Mucosa of stomach (tissue), 1 donor: ENCODE results near the gene ATG7.
"Not testable (repeated sequence)": the region's sequence is repeated elsewhere in the genome, so short reads cannot be mapped to it uniquely, and the experiment has no call there.

Experiments used
- H3K27me3 ChIP-seq: one replicate; pipeline ENCODE4 v1.7.0; 2013; ENCODE audit warnings: mild to moderate bottlenecking, low read length; ENCODE audit not compliant: control insufficient read depth, insufficient read depth
- H3K36me3 ChIP-seq: one replicate; pipeline ENCODE4 v1.7.0; 2013; ENCODE audit warnings: low read length; ENCODE audit not compliant: control insufficient read depth, insufficient read depth
- H3K4me1 ChIP-seq: one replicate; pipeline ENCODE4 v1.7.0; 2013; ENCODE audit warnings: mild to moderate bottlenecking, low read length; ENCODE audit not compliant: control insufficient read depth, insufficient read depth
- H3K4me3 ChIP-seq: one replicate; pipeline ENCODE4 v1.7.0; 2013; ENCODE audit warnings: low read length
- H3K9ac ChIP-seq: one replicate; pipeline ENCODE4 v1.7.0; 2013; ENCODE audit warnings: mild to moderate bottlenecking, low read length, moderate library complexity
- H3K9me3 ChIP-seq: one replicate; pipeline ENCODE4 v1.7.0; 2013; ENCODE audit warnings: mild to moderate bottlenecking, low read length, moderate library complexity; ENCODE audit not compliant: control insufficient read depth
- donor health status: Pancreatic carcinoma.

ATG7 gene

DNA sequence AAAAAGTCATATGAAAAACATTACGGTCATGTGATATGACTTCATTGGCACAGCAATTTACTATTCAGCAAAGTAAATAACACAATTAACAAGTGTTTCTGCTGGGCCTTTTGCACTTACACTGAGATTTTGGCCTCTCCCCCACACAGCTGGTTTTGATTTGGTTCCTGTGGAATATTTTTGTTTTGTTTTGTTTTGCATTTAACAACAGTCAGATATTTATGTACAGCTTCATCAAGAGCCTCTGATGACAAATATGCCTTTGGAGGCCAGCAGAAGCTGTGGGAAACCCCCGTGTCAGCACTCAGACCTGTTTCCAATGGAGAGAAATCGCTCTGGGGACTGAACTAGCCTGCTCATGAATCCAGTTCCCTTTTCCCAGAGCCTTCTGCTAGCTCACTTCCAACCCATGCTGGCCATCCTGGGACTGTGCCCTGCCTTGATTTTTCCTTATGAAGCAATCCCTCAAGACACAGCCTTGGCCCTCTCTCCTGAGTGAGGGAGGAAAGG lies 161.9 kb downstream of the ATG7 start:
- Histone ChIP-seq H3K9me3 (no peaks in the 10 kb centered on the region), H3K36me3 (no peaks in the 10 kb centered on the region), H3K4me3 (no peak overlapping the region), H3K27me3 (no peaks in the 10 kb centered on the region), H3K4me1 (no peaks in the 10 kb centered on the region), H3K9ac (no peak overlapping the region)

DNA sequence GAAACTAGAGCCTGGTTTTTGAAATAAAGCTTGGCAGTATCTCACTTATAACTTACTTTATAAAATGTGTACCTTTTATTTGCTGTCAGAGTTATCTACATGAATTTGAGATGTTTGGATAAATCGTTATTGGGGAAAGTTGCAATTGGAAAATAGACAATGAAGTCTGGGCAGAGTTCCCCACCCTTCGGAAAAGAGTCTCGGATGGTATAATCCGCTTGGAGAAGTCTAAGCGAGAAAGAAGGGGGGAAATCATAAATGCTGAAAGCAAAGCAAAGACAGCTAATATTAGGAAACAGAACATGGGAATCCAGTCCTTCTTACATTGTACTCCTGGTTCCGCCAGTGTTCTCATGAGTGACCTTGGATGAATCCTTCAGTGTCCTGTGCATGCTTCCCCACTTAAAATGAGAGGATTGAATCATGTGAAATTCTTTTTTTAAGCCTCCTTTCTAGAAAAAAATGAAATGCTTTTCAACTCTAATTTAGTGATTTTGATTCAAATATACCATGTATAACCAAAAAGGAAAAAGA lies 162.4 kb downstream of the ATG7 start:
- no peaks in the 10 kb centered on the region for H3K27me3 ChIP-seq
- no peaks in the 10 kb centered on the region for H3K36me3 ChIP-seq
- no peaks in the 10 kb centered on the region for H3K4me1 ChIP-seq
- H3K9ac ChIP-seq = no peak overlapping the region
- H3K4me3 ChIP-seq = no peak overlapping the region
- H3K9me3 ChIP-seq = no peaks in the 10 kb centered on the region

DNA sequence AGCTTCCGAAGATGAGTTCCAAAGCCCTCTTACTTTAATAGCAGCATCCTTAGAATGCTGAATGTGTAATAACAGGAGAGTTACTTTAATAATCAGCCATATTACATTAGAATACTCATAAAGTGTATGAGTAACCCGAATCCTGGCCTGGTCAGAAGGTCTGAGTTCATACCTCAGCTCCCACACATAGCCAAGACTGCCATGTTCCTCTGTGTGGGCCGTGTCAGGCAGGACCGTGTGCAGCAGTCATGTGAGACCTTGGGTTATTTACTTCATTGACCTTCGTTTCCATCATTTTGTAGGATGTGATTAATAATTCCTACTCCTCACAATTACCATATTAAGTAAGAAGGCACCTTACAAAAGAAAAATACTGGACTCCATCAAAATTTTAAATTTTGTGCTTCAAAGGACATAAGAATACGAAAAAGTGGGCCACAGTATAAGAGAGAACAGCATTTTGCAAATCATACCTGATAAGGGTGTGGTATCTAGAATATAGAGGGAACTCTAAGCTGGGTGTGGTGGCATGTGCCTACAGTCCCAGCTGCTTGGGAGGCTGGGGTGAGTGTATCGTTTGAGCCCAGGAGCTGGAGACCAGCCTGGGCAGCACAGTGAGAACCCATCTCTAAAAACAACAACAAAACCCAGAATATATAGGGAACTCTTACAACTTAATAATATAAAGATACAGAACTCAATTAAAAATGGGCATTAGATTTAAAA lies 163.4 kb downstream of the ATG7 start:
- no peaks in the 10 kb centered on the region for H3K4me1 ChIP-seq
- H3K4me3 ChIP-seq = no peak overlapping the region
- H3K27me3 ChIP-seq = no peaks in the 10 kb centered on the region
- no peak overlapping the region for H3K9ac ChIP-seq
- H3K9me3 ChIP-seq = no peaks in the 10 kb centered on the region
- H3K36me3 ChIP-seq = no peaks in the 10 kb centered on the region

DNA sequence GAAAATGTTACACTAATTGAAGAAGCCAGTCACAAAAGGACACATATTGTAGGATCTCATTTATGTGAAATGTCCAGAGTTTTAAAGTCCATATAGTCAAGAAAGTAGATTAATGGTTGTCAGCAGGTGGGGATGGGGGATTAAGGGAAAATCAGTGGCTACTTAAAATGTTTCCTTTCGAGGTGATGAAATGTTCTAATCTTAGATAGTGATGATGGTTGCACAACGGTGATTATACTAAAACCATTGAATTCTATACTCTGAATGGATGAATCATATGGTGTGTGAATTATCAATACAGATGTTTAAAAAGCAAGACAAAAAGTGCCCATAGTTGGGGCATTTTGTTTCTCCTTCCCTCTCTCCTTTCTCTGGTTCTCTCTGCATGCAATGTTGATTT lies 164.6 kb downstream of the ATG7 start:
- H3K4me1 ChIP-seq = no peaks in the 10 kb centered on the region
- H3K9ac ChIP-seq = no peak overlapping the region
- no peaks in the 10 kb centered on the region for H3K36me3 ChIP-seq
- H3K9me3 ChIP-seq = no peaks in the 10 kb centered on the region
- H3K4me3 ChIP-seq = no peak overlapping the region
- no peaks in the 10 kb centered on the region for H3K27me3 ChIP-seq

DNA sequence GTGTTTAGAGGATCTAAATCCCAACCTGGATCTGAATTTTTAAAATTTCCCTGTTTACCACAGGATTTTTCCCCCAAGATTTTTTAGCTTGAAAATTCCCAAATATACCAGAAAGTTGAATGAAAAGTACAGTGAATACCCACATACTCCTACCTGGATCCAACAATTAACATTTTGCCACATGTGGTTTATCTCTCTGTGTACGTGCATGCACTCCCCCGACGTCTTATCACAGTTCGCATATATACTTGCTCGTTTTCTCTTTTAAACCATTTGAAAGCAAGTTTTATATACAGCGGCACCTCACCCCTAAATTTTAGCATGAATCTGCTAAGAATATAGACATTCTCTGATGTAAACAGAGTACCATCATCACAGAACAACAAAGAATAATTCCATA lies 165.3 kb downstream of the ATG7 start:
- Histone ChIP-seq H3K27me3 (no peaks in the 10 kb centered on the region), H3K9me3 (no peaks in the 10 kb centered on the region), H3K36me3 (no peaks in the 10 kb centered on the region), H3K9ac (no peak overlapping the region), H3K4me1 (no peaks in the 10 kb centered on the region), H3K4me3 (no peak overlapping the region)

DNA sequence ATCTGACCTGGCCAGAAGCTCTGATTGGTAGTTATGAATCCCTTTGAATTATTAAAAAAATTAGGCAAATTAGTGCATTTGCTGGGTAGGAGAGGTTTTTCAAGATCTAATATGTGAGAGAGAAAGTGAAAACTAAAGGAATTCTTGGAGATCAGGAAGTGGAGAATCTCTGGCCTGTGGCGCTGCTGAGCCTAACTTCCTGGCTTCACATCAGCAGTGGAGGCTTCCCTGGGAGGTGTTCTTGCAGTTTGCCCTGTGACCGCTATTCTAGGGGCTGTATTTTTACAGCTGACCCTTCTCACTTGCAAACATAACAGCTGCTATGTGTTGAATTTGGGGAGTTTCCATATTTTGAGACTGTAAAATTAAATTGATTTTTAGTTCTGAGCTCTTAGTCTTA lies 166.4 kb downstream of the ATG7 start:
- no peaks in the 10 kb centered on the region for H3K4me1 ChIP-seq
- no peak overlapping the region for H3K9ac ChIP-seq
- H3K4me3 ChIP-seq = no peak overlapping the region
- H3K27me3 ChIP-seq = no peaks in the 10 kb centered on the region
- H3K9me3 ChIP-seq = no peaks in the 10 kb centered on the region
- no peaks in the 10 kb centered on the region for H3K36me3 ChIP-seq

DNA sequence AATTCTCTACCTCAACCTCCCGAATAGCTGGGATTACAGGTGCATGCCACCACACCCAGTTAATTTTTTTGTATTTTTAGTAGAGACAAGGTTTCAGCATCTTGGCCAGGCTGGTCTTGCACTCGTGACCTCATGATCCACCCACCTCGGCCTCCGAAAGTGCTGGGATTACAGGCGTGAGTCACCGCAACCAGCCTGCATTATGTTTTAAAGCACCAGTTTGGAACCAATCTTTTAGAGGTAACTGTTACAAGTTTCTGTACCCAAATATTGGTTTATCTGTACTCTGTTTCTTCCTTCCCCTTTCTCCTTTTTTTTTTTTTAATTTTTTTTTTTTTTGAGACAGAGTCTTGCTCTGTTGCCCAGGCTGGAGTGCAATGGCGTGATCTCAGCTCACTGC lies 169.1 kb downstream of the ATG7 start:
- not testable (repeated sequence) for H3K9me3 ChIP-seq, H3K4me1 ChIP-seq, H3K4me3 ChIP-seq, H3K27me3 ChIP-seq, H3K36me3 ChIP-seq, H3K9ac ChIP-seq

DNA sequence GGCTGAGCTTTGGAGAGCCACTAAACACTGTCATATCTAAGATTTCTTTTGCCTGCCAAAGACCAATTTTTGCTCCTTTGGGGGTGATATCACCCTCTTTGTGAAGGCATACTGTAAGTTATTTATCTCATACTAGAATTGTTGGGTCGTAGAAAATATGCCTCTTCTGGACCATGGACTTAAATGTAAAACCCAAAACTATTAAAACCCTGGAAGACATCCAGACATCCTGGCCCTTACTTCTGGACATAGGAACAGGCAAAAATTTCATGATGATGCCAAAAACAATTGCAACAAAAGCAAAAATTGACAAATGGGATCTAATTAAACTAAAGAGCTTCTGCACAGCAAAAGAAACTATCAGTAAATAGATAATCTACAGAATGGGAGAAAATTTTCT lies 172.2 kb downstream of the ATG7 start:
- no peaks in the 10 kb centered on the region for H3K9me3 ChIP-seq
- H3K36me3 ChIP-seq = no peaks in the 10 kb centered on the region
- no peaks in the 10 kb centered on the region for H3K27me3 ChIP-seq
- H3K4me1 ChIP-seq = no peaks in the 10 kb centered on the region
- H3K4me3 ChIP-seq = no peak overlapping the region
- H3K9ac ChIP-seq = no peak overlapping the region

DNA sequence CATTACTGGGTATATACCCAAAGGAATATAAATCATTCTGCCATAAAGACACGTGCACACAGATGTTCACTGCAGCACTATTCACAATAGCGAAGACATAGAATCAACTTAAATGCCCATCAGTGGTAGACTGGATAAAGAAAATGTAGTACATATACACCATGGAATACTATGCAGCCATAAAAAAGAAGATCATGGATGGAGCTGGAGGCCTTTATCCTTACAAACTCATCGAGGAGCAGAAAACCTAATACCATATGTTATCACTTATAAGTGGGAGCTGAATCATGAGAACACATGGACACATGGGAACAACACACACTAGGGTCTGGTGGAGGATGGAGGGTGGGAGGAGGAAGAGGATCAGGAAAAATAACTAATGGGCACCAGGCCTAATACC lies 173.0 kb downstream of the ATG7 start:
- not testable (repeated sequence) for H3K4me3 ChIP-seq, H3K36me3 ChIP-seq, H3K4me1 ChIP-seq, H3K9ac ChIP-seq, H3K27me3 ChIP-seq, H3K9me3 ChIP-seq

DNA sequence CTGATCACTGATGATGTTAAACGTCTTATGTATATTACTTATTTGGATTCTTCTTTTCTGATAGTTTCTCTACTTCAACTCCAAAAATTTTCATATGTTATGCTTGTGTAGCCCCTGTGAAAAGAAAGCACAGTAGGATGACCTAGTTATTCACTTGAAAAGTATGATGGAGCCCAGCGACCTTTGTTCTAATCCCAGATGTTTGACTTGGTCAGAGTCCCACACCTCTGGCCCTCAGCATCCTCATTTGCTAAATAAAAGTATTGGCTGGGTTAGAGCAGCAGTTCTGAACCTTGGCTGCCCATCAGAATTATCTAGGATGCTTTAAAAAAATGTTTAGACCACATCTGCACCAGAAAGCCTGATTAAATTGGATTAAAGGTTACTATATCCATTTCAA lies 173.7 kb downstream of the ATG7 start:
- H3K4me3 ChIP-seq = no peak overlapping the region
- H3K4me1 ChIP-seq = no peaks in the 10 kb centered on the region
- no peak overlapping the region for H3K9ac ChIP-seq
- no peaks in the 10 kb centered on the region for H3K27me3 ChIP-seq
- no peaks in the 10 kb centered on the region for H3K9me3 ChIP-seq
- no peaks in the 10 kb centered on the region for H3K36me3 ChIP-seq

DNA sequence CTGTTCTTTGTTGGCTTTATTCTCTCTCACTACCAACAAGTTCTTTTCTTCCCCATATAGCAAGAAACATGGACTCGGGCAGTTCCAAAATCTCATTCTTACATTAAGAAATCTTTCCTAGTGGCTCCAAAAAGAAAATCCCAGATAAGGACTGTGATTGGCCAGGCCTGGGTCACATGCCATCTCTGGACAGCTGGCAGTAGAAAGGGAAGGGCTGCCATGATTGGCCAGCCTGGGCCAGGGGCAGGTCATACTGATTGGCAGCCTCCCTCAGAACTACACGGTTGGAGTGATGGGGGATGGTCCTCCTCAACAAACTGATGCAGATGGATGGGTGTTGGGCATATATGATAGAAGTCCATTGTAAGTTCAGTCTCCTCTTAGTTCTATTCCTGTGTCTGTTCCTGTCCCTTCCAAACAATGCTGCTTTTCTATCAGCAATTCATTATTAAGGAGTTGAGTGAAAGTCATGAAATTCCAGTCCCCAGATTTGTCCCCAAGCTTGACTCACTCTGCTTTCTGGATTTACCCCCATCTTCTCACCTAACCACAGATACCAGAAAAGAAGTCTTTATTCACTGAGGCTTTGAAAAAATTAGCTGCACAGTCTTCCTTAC lies 175.5 kb downstream of the ATG7 start:
- no peaks in the 10 kb centered on the region for H3K27me3 ChIP-seq
- no peak overlapping the region for H3K9ac ChIP-seq
- H3K4me1 ChIP-seq = no peaks in the 10 kb centered on the region
- H3K4me3 ChIP-seq = no peak overlapping the region
- no peaks in the 10 kb centered on the region for H3K9me3 ChIP-seq
- no peaks in the 10 kb centered on the region for H3K36me3 ChIP-seq

DNA sequence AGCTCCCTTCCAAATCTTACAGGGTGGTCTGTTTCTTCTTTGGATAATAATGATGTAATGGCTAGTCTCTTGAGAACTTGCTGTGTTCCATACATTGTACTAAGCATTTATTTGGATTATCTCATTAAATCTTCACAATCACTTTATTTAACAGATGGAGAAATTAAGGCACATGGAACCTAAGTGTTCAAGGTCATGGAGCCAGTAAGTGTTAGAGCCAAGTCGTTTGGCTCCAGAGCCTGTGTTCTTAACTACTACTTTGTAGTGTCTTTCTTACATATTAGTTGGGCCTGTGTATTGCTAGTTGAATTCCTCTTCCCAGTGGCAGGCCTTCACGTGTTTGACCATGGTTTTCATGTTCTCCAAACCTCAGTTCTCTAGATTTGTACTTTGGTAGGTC lies 177.8 kb downstream of the ATG7 start:
- Histone ChIP-seq H3K4me1 (no peaks in the 10 kb centered on the region), H3K4me3 (no peak overlapping the region), H3K27me3 (no peaks in the 10 kb centered on the region)

More for the DNA sequence above, 177.8 kb downstream of the ATG7 start:
- H3K9ac ChIP-seq = no peak overlapping the region
- no peaks in the 10 kb centered on the region for H3K9me3 ChIP-seq
- no peaks in the 10 kb centered on the region for H3K36me3 ChIP-seq
